Activated CD4-positive, alpha-beta T cell treated with anti-CD3 and anti-CD28 coated beads, Interleukin-2, amount 50 U/mL, for 16 hours (primary cell): ENCODE measurements around the gene NUP210.
"Not testable (repeated sequence)": the region's sequence is repeated elsewhere in the genome, so short reads cannot be mapped to it uniquely, and the experiment has no call there.

Source experiments
- DNase-seq: peaks from one replicate; pipeline ENCODE4 v3.0.0-alpha.2; 2020

The NUP210 gene

DNA sequence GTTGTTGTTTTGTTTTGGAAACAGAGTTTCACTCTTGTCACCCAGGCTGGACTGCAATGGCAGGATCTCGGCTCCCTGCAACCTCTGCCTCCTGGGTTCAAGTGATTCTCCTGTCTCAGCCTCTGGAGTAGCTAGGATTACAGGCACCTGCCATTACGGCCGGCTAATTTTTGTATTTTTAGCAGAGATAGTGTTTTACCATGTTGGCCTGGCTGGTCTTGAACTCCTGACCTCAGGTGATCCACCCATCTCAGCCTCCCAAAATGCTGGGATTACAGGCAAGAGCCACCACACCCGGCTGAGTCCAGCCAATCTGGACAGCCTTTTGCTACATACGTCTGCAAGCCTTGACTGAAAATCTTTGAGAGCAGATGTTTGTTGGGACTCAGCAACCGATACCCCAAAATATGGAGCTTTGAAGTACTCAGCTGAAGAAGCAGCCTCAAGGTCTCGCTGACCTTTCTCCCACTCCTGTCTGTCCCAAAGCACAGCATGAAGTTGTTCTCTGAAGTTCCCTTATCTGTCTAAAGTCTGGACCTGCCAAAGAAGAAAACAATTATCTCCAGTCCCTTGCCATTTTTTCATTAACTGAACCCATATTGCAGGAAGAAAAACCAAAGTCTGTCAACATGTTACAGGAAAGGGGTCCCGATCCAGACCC is 9.6 kb upstream of the NUP210 start:
- DNase-seq = no peak

DNA sequence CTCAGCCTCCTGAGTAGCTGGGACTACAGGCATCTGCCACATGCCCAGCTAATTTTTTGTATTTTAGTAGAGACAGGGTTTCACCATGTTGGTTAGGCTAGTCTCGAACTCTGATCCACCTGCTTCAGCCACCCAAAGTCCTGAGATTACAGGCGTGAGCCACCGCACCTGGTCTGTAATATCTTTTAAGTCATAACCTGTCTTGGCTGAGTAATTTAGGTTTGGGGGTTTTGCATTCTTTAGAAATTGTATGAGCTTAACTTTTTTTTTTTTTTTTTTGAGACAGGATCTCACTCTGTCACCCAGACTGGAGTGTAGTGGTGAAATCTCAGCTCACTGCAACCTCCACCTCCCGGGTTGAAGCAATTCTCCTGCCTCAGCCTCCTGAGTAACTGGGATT is 8.6 kb upstream of the NUP210 start:
- not testable (repeated sequence) for DNase-seq

DNA sequence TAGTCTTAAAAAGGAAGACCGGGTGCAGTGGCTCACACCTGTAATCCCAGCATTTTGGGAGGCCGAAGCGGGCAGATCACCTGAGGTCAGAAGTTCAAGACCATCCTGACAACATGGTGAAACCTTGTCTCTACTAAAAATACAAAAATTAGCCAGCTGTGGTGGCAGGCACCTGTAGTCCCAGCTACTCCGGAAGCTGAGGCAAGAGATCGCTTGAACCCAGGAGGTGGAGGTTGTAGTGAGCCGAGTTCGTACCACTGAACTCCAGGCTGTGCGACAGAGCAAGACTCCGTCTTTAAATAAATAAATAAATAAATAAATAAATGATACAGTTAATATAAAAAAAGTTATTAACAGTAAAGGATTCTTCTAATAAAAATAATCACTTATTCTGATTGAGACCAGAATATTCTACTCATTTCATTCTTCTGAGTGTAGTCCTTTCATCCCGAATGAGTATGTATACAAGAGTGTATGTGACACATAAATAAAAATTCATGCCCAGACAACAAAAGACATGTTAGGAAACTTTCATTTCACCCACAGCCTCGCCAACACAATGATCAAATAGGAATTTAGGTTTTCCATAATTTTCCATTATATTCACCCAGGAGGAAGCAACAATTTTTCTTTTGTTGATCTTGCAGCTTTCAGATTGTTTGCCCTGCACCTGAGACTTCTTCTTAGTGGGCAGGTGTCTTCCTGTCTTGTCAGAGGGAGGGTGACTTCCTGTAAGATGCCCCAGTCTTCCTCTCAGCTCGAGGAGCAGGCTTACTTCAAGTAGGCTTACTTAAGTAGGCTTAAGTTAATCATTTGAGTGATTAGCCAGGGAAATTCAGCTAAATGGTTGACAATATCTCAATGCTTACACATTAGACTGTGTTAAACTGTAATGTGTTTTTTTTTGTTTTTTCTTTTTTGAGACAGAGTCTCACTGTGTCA is 7.8 kb upstream of the NUP210 start:
- DNase-seq = no peak

DNA sequence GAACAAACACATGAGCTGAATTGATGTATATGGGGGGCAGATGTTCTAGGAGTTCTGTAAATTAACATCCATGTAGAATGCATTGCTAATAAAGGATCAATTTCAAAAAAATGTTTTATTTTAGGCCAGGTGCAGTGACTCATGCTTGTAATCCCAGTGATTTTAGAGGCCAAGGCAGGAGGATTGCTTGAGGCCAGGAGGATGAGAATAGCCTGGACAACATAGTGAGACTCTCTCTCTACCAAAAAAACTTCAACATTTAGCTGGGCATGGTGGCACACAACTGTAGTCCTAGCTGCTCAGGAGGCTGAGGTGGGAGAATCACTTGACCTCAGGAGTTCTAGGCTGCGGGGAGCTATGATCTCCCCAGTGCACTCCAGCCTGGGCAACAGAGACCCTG is 6.5 kb upstream of the NUP210 start:
- no peak for DNase-seq

DNA sequence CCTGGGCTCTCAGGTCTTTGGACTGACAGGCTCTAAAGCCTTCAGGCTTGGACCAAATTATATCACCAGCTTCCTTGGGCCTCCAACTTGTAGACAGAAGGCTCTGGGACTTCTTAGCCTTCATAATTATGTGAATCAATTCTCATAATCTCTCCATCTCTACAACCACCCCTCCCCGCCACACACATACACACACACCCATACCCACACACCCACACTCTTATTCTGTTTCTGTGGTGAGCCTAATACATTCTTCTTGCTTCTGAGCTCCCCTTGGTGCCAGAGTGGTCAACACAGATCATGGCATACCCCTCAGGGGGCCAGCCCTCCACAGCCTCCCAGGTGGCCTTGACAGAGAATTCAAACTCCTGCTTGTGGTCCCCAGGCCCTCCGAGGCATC is 5.6 kb upstream of the NUP210 start:
- no peak for DNase-seq

DNA sequence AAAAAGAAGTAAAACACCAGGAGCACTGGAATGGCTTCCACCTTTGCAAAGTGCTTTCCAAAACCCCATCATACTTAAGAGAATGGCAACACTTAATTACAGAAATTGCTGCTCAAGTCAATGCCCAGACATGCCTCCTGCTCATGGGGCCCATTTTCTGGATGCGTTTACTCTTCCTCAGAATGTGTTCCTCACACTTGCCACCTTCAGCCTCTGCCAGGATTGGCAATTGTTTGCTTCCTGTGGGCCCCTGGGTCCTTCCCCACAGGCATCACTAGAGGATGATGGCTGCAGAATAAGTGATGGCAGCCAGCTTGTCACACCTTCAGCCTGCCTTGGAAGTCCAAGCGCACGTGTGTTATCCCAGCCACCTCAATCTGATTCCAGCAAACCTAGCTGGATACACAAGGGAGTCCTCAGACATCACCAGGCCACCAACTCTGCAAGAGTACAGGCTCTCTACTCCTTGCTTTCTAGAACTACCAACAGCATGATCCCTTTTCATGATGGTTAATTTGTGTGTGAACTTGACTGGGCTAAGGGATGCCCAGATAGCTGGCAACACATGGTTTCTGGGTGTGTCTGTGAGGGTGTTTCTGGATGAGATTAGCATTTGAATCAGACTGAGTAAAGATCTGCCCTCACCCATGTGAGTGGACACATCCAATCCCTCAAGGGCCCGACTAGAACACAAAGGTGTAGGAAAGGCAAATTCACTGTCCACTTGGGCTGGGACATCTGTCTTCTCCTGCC is 4.9 kb upstream of the NUP210 start:
- no peak for DNase-seq

DNA sequence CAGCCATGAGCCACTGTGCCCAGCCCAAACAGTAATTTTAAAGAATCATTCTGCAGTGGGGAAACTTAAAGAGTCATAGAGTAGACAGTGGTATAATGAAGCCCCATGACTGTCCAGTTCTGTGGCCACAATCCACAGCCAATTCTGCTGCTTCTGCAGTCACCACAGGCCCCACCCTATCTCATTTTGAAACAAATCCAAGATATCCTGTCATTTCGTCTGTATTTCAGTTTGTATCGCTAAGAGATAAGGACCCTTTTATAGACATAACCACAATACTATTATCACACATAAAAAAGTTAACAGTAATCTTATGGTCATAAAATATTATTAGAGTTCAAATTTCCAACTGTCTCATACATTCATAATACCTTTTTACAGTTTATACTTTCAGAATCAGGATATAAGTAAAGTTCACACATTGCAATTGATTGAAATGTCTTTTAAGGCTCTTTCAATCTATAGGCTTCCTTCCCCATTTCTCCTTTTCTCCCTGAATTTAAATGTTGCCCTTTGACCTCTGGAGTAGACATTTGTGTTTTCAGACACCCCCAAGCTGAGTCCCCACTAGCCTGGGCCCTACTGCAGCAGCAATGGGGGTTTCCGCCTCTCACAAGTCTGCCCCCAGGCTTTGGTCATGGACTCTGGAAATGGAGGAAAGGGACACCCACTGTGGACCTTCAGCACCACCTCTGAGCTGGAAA is 4.2 kb upstream of the NUP210 start:
- no peak for DNase-seq

DNA sequence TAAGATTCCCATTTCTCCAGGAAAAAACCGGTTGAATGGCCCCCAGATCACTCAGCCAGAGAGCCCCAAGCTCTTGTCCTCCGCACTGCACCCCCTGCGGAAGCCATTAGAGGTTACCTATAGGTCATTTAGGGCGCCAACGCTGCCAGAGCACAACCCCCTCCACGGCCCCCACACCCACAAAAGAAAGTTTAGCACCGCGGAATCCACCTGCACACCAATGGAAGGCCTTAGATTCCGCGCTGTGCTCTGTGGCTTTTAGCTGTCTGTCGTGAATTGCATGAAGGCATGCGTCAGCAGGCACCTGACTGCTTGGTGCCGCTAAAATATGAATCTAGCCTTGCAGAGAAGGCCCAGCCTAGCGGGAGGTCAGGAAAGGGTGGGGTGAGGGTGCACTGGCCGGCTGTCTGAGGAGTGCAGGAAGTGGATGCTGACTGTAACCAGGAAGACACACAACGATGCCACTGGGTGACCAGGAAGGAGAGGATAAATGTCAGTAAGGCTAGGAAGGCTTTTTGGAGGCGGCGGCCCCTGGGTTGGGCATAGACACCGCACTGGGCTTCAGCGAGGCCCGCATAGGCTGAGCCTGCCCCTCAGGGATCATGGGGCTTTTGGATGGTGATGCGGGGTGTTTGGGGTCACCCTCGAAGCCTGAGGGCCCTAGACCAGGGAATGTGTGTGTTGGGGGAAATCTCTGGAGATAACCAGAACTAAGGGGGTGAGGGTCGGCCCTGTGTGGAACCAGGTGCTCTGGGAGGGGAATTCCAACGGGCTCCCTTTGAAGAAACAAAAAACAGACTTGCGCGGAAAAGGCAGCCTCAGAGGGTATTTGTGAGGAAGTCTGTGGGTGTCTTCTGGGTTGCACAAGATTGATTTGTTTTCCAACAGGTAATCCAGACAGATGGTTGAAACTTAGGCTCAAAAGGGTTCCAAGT is 976 bp upstream of the NUP210 start:
- DNase-seq = peak; percentile 86

DNA sequence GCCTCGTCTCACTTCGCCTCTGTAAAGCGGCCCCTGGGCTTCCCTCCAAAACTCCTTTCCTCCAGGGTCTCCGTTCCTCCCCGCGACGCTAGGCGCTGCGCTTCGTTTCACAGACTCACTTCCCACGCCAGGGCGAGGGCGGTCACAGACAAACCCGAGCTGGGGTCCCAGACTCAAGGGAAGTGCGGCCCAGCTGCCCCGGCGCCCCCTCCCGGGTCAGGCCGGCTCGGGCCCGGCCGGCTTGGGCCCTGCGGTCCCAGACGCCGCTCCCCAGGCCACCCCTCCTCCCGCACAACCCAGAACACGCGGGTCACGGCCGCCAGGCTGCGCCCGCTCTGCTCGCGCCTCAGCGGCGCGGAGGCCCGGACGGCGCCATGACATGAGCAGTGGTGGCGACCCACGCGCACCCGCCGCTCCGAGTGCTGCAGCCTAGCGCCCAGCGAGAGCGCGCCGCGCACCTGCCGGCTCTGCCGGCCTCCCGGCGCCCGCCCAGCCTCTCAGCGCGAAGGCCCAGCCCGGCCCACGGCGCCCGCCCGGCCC is 547 bp downstream of the NUP210 start:
- peak; percentile 37 for DNase-seq

DNA sequence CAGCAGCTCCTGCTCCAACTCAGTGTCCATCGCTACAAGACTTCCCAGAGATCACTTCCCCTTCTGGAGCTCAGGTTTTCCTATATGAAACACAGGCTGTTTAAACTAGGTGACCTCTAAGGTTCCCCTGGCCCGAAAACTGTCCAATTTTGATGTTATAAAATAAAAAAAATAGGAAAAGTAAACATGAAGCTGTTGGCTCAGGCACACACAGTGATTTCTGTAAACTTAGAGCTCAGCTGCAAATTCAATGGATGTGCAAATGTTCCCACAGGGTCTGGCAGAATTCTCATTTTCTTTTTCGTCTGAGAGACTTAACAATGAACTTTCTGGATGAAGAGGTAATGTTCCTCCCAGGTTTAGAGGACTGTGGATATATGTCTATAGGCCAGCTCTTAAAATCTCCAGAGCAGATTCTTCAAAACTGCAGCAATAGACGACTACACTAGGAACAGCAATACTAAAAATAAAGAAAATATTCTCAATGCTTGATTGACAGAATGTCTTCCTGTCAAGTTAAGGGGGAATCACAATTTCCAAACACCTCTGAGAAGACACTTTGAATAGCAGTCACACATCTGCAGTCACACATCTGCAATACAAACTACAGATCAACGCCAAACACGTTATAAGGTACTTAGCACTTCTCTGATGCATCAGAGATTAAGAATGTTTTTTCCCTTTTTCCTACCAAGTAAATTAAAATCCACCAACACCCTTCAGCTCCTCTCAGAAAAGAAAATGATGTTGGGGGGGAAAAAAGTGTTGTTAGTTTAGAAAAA is 2.8 kb downstream of the NUP210 start:
- no peak for DNase-seq

DNA sequence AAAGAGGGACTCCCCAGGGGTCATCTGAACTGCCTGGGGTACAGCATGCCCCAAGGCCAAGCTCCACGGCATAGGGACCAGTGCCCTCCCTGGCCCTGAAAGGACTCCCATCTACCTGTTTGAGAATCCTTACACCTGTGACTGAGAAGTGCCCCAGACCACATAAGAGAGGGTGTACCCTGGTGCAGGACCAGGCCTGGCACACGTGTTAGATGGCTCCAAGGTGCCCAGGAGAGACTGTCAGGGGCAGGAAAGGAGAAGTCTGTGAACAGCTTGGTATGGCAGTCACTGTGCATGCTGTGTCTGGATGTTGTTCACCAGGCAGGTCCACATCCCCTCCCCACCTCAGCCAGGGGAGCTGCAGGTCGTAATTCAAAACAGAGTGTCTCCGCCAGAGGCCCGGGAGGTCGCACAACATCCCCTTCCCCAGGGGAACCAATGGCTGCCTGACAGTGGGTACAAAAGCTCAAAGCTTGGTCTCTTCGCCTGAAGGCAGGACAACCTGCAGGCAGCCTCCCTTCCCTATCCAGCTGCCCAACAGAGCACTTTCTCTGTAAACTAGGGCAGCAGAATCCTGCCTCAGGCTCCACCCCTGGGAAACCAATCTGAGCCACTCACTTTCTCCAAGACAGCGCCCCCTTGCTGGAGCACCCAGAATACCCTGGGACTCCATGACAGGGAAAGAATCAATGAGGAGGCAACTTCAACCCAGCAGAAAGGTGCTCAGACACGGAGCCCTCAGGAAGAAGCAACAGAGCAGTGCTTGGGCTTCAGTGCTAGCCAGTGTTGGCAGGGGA is 3.9 kb downstream of the NUP210 start:
- peak; percentile 46 for DNase-seq

DNA sequence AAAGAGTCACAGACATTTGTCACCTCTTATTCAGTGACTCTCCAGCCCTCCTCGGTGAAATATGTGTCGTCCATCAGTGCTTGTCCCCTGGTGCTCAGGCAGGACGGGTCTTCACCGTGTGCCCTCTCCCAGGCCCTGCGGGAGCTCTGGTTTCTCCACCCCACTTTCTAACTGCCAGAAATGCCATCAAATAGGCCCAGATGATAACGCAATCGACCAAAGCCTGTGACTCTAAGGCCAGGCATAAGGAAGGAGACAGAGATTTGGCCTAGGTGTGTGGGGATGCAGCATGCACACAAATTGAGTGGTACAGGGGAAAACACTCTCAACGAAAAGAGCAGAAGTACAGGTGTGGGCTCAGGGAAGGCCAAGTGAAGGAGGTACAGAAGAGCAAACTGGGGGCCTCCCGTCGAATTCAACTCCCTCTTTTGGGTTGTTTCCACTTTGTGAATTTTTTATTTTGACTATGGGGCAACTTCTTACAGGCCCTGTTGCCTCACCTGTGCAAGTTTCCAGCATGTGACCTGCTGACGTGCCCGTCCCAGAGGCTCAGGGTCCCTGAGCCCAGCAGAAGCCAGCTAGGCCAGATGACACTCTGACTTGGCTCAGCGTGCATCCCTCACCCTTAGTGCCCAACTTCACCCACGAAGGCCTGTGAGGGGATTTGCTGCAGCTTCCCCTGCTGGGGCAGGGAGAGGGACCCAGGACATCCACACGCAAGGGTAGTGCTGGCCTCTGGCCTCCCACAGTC is 4.7 kb downstream of the NUP210 start:
- DNase-seq = no peak

DNA sequence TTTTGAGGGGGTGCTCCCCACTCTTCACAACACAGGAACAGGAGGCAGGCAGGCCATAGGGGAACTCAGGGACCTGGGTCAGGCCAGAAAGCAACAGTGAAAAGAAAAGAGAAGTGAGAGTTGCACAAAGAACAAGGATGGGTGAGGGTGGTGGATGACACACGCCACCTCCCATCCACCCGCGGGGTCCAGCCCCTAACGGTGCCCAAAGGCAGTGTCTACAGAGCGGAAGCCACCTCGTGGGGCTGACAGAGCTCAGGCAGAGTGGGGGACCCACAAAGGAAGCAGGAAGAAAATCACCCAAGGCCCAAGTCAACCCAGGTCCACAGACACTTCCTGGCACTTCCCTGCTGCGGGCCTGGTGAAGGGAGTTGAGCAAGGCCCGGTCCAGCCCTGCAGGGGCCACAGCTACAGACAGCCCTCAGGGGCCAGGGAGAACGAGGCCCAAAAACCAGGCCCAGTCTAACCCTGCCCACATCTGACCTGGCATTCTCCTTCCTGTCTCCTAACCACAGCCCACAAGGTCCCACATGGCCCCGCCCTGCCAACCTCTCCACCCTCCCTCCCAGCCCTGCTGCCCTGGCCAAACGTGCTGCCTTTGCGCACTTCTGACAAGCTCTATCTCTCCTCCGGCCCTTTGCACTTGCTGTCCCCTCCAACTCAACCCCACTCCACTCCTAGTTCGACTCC is 5.9 kb downstream of the NUP210 start:
- DNase-seq = peak; percentile 84

DNA sequence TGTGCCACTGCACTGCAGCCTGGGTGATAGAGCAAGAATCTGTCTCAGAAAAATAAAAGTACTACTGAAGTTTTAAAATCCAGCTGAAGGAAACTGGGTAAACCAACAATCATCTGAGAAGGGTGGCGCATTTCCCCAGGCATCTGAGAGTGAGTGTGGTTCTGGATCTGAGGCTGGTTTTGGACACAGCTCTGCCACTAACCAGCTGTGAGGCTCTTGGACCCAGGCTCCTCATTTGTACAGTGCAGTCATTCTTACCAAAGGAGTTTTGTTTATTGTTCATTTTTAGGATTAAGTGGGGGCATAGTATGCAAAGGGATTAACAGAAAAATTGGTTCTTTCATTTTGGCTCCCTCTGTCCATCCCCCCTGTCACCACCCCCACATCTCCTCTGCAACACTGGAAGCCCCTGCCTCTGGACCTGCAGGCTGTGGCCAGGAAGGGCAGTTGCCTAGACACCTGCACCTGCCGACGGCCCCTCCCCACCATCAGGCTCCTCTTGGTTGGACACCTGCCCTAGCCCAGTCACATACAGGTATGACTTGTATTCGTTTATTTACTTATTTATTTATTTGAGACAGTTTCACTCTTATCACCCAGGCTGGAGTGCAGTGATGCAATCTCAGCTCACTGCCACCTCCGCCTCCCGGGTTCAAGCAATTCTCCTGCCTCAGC is 8.8 kb downstream of the NUP210 start:
- no peak for DNase-seq

DNA sequence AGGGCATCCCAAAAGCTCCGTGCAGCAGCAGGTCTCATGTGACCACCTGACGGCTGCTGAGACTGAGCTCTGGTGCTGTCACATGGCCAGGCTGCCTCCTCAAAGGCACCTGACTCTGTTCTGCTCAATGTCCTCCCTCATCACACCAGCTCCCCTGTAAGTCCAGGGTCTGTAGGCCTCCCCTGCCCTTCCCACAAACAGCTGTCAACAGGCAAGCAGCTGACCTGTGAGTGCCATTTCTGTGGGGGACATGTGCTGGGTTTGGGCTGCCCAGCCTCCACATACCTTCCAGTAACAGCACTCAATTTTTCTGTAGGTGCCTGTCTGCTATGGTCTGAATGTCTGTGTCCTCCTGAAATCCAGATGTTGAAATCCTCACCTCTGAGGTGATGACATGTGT is 11.2 kb downstream of the NUP210 start:
- no peak for DNase-seq

DNA sequence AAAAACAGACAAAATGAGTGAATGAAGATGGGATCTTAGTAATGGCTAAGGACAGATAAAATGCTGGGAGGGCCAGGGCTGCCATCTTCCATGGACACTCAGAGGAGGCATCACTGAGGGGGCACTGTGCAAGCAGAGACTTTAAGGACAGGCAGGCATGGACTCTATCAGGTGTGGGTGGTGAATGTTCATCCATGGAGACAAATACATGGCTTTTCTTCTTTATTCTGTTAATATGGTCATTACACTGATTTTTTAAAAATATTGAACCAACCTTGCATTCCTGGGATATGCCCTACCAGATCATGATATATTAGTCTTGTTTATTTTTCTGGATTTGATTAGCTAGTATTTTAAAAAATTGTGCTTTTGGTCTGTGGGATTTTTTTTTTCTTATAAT is 12.2 kb downstream of the NUP210 start:
- DNase-seq = no peak

DNA sequence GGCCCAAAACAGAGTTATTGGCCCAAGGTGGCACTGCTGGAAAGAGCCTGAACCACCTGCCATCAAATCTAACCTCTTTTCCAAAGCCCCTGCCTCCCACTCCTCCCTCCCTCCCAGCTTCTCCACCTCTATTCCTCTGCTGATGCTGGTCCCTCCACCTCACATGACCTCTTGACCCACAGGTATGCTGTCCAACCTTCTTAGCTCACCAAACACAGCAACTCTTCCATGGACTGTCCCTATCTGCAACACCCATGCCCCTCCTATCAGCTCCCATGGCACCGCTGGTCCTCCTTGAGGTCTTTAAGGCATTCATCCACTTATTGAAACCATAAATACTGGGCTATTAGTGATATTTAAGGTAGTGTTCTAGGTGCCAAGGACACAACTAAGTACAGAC is 12.6 kb downstream of the NUP210 start:
- DNase-seq = no peak

DNA sequence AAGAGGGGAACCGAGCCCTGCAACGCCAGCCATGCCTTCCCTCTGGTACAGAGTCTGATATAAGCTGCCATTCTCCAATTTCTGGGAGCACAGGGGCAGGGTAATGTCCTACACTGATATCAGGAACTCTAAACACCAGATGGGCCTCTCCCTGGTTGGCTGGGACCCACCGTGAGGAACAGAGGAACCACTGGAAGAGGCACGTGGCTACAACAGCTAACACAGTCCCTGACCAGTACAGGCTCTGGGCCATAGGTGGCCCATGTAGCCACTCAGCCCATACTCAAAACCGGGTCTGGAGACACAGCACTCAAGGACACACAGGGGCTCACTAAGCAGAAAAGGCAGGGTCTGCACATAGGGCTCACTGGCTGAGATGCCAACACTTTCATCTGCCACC is 13.9 kb downstream of the NUP210 start:
- no peak for DNase-seq
